Gastroesophageal sphincter (tissue), 3 donors: ENCODE results near the gene GCK.

Experiments
- EP300 ChIP-seq: sonication (generic); formaldehyde crosslinking; IDR thresholded peaks from one replicate; pipeline ENCODE4 v1.6.1; 2017; ENCODE audit warnings: antibody characterized with exemption, mild to moderate bottlenecking
- POLR2A ChIP-seq, 2 donors: fragments of 450-650 bp; IDR thresholded peaks; one replicate each; pipeline ENCODE4 v1.6.1; 2017; ENCODE audit warnings: antibody characterized with exemption in 2 of 2, mild to moderate bottlenecking in 2 of 2, moderate library complexity in 1 of 2
- POLR2AphosphoS5 ChIP-seq: sonication (generic); formaldehyde crosslinking; IDR thresholded peaks from one replicate; pipeline ENCODE4 v1.6.1; 2017; ENCODE audit warnings: antibody characterized with exemption
- TF ChIP-seq, protein P1 (sequence below), 4 experiments: fragments of 200-600 bp in 2 of 4; fragments of 450-650 bp in 2 of 4; sonication (generic) in 1 of 4; IDR thresholded peaks; one replicate each; pipeline ENCODE4 v1.5.1; 2017 to 2019; ENCODE audit warnings: antibody characterized with exemption in 4 of 4, mild to moderate bottlenecking in 2 of 4, moderate library complexity in 2 of 4

DNA sequence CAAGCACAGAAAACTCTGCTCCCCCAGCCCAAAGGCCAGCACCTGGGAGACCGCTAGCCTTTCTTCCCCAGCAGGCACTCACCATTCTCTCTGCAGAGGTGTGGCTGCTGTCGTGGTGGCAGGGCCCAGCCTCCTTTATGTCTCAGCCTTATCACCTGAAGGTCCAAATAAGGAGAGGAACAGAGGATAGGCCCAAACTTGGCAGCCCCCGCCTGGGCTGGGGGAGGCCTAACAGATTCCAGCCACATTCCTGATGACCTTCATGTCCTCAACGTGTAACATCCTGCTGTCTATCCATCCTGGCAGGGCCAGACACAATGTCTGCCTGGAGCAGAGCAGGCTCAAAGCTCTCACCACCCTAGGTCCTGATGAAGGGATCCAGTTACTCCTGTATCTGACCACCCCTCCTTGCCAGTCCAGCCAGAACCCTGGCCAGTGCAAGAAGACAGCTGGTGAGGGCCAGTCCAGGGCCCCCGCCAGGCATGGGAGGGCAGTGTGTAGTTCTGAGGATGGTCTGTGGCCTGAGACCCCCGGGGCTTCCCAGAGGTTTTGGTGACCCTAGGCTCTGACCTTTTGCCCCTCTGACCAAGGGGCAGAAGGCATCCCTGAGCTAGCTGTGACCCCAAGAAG lies 47.9 kb downstream of the GCK start, which contains the start of gene MYL7:
- TF ChIP-seq POLR2AphosphoS5 (no peak), POLR2A (IDR thresholded peaks at IDR 0.05) (no peak), EP300 (no peak)
- TF ChIP-seq, protein P1, sequence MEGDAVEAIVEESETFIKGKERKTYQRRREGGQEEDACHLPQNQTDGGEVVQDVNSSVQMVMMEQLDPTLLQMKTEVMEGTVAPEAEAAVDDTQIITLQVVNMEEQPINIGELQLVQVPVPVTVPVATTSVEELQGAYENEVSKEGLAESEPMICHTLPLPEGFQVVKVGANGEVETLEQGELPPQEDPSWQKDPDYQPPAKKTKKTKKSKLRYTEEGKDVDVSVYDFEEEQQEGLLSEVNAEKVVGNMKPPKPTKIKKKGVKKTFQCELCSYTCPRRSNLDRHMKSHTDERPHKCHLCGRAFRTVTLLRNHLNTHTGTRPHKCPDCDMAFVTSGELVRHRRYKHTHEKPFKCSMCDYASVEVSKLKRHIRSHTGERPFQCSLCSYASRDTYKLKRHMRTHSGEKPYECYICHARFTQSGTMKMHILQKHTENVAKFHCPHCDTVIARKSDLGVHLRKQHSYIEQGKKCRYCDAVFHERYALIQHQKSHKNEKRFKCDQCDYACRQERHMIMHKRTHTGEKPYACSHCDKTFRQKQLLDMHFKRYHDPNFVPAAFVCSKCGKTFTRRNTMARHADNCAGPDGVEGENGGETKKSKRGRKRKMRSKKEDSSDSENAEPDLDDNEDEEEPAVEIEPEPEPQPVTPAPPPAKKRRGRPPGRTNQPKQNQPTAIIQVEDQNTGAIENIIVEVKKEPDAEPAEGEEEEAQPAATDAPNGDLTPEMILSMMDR (IDR thresholded peaks at IDR 0.05), result no peak
